Right lung (tissue), 5 donors: ENCODE data around the gene HCFC1R1. TPM values are rescaled to one million over a fixed set of nuclear protein-coding genes. Genes with fewer than 3 reads are reported as not detected.

ENCODE experiments used
- DNase-seq, 2 donors: peaks; one replicate each; pipeline ENCODE4 v3.0.0-alpha.2; 2013
- polyA plus RNA-seq, 5 donors: library from polyadenylated mRNA; unstranded; fragments of 120-200 nt; gene quantifications; one replicate each; pipeline versions ENCODE4 v1.2.1 to v1.2.3, GENCODE V29; 2013; ENCODE audit warnings: inconsistent platforms in 1 of 5, low replicate concordance in 1 of 5; ENCODE audit not compliant: insufficient read length in 5 of 5, insufficient read depth in 1 of 5

Gene HCFC1R1
- polyA plus RNA-seq, 5 donors, result 26.6 to 45.7 (median 34.8) TPM

- DNase-seq, result no peak
These were observed 18.9 kb downstream of the HCFC1R1 start for GRCh38 chr16:3004781-3005284.

- DNase-seq, result no peak
These were observed 19.4 kb downstream of the HCFC1R1 start for GRCh38 chr16:3004319-3004718.

- DNase-seq, result peak; percentile 94
These were observed 20.0 kb downstream of the HCFC1R1 start for GRCh38 chr16:3003582-3004270.

- DNase-seq, result no peak
These were observed 22.4 kb downstream of the HCFC1R1 start for GRCh38 chr16:3001316-3001715.

GRCh38 chr16:3000540-3000939 lies 23.2 kb downstream of the HCFC1R1 start:
- no peak for DNase-seq

- no peak for DNase-seq
These were observed 23.8 kb downstream of the HCFC1R1 start for GRCh38 chr16:2999929-3000328.

GRCh38 chr16:2996298-2996697 lies 27.4 kb downstream of the HCFC1R1 start:
- DNase-seq, result no peak

GRCh38 chr16:2992383-2993081 lies 31.2 kb downstream of the HCFC1R1 start:
- no peak for DNase-seq

GRCh38 chr16:2991566-2992261 lies 32.0 kb downstream of the HCFC1R1 start:
- no peak for DNase-seq

GRCh38 chr16:2990891-2991290 lies 32.9 kb downstream of the HCFC1R1 start:
- DNase-seq, result no peak

- no peak for DNase-seq
These were observed 35.1 kb downstream of the HCFC1R1 start for GRCh38 chr16:2988590-2989099.

- peak; percentile 70 to 71 for DNase-seq
These were observed 35.9 kb downstream of the HCFC1R1 start for GRCh38 chr16:2987833-2988232.

- no peak for DNase-seq
These were observed 36.5 kb downstream of the HCFC1R1 start for GRCh38 chr16:2987286-2987685.

- DNase-seq, result no peak
These were observed 37.0 kb downstream of the HCFC1R1 start for GRCh38 chr16:2986623-2987188.

- no peak for DNase-seq
These were observed 37.8 kb downstream of the HCFC1R1 start for GRCh38 chr16:2985893-2986355.

GRCh38 chr16:2985462-2985861 lies 38.3 kb downstream of the HCFC1R1 start:
- DNase-seq, result peak in 1 of 2 donors; percentile 68

GRCh38 chr16:2983706-2984136 lies 40.0 kb downstream of the HCFC1R1 start:
- DNase-seq, result peak; percentile 65 to 73

- no peak for DNase-seq
These were observed 41.3 kb downstream of the HCFC1R1 start for GRCh38 chr16:2982402-2982801.

GRCh38 chr16:2981899-2982250 lies 41.9 kb downstream of the HCFC1R1 start:
- DNase-seq, result no peak

- no peak for DNase-seq
These were observed 42.4 kb downstream of the HCFC1R1 start for GRCh38 chr16:2981177-2981898.
